HepG2 (cell line): ENCODE results near the gene INHBE. TPM values are rescaled to one million over a fixed set of nuclear protein-coding genes. Genes with fewer than 3 reads are reported as not detected.
A peak's percentile ranks its signal among the peaks of the same experiment; 100 is the strongest.

Source experiments
- ATAC-seq: fragments of 200-7000 bp; cut with Tn5 transposase; 3 replicates; pipeline ENCODE4 v1.9.1; 2020; ENCODE audit warnings: mild to moderate bottlenecking, moderate library complexity
- BruUV-seq: library from RNA; stranded (reverse); fragments of 400-500 nt; replicated peaks from 2 replicates; lab custom pipeline; 2021; lab: Mats Ljungman, UMichigan
- CTCF ChIA-PET: fragments of 300-600 bp; formaldehyde crosslinking; extraction: SDS; loops from one replicate; lab custom pipeline; 2021; ENCODE audit warnings: low total read pairs, inconsistent platforms, low intra/inter-chr PET ratio; lab: Yijun Ruan, JAX
- POLR2A ChIA-PET: fragments of 350-600 bp; sonication (Branson Sonifier 250); formaldehyde crosslinking; loops from one replicate; lab custom pipeline; 2020; ENCODE audit warnings: antibody characterized with exemption, inconsistent platforms; lab: Yijun Ruan, JAX
- DNase-seq: peaks from one replicate; pipeline ENCODE4 v3.0.0-alpha.2; 2015; ENCODE audit warnings: low spot score
- FAIRE-seq: peaks from 3 replicates; lab custom pipeline; 2011; peaks lifted over from hg19 to GRCh38; lab: Jason Lieb, UNC
- H2AFZ ChIP-seq: one replicate; pipeline ENCODE4 v1.6.1; 2011; ENCODE audit warnings: low read length, inconsistent platforms
- H3K27ac ChIP-seq: fragments of 300-600 bp; 3 replicates; pipeline ENCODE4 v1.8.0; 2011; ENCODE audit warnings: mixed run types, mild to moderate bottlenecking, mixed read lengths, low read length, inconsistent platforms; ENCODE audit not compliant: insufficient read depth; ENCODE audit errors: extremely low read length
- H3K27me3 ChIP-seq, 2 experiments: fragments of 200-600 bp in 1 of 2; 2 replicates in 1 of 2; 3 replicates in 1 of 2; pipeline versions ENCODE4 v1.6.0 to v1.8.0; 2011; ENCODE audit warnings: low read length in 2 of 2, mild to moderate bottlenecking in 2 of 2, moderate library complexity in 2 of 2, inconsistent platforms in 1 of 2; ENCODE audit not compliant: insufficient read depth in 2 of 2, control insufficient read depth in 1 of 2
- H3K36me3 ChIP-seq, 2 experiments: fragments of 200-600 bp in 1 of 2; replicated peaks in 1 of 2; 2 replicates in 1 of 2; 3 replicates in 1 of 2; pipeline versions ENCODE4 v1.5.1 to v1.8.0; 2011; ENCODE audit warnings: low read length in 2 of 2, inconsistent platforms in 1 of 2; ENCODE audit not compliant: insufficient read depth in 2 of 2, control insufficient read depth in 1 of 2
- H3K4me1 ChIP-seq: 2 replicates; pipeline ENCODE4 v1.5.1; 2012; ENCODE audit warnings: low read length, inconsistent platforms; ENCODE audit not compliant: insufficient read depth
- H3K4me2 ChIP-seq: 2 replicates; pipeline ENCODE4 v1.6.0; 2011; ENCODE audit warnings: low read depth, low read length, inconsistent platforms
- H3K4me3 ChIP-seq, 3 experiments: fragments of 200-600 bp in 1 of 3; sonication (generic), shearing (Covaris generic) in 1 of 3; replicated peaks in 1 of 3; 2 replicates each; pipeline ENCODE4 v1.5.1; 2011 to 2016; ENCODE audit warnings: low read length in 3 of 3, inconsistent platforms in 2 of 3, low read depth in 2 of 3, mild to moderate bottlenecking in 2 of 3, control low read depth in 1 of 3, mixed read lengths in 1 of 3; ENCODE audit not compliant: insufficient read depth in 1 of 3
- H3K79me2 ChIP-seq: one replicate; pipeline ENCODE4 v1.6.1; 2011; ENCODE audit warnings: low read length, inconsistent platforms; ENCODE audit not compliant: insufficient read depth
- H3K9ac ChIP-seq: 2 replicates; pipeline ENCODE4 v1.6.0; 2011; ENCODE audit warnings: mild to moderate bottlenecking, low read depth, low read length, inconsistent platforms; ENCODE audit not compliant: insufficient read depth
- H3K9me3 ChIP-seq: 2 replicates; pipeline ENCODE4 v1.5.1; 2012; ENCODE audit warnings: mild to moderate bottlenecking, low read length
- H4K20me1 ChIP-seq: 2 replicates; pipeline ENCODE4 v1.6.0; 2011; ENCODE audit warnings: inconsistent platforms, mild to moderate bottlenecking, low read length, moderate library complexity; ENCODE audit not compliant: insufficient read depth
- CSRNP2 ChIP-seq: sonication (generic); formaldehyde crosslinking; conservative IDR thresholded peaks from 2 replicates; pipeline ENCODE4 v1.8.0; 2022; ENCODE audit warnings: low read depth, missing genetic modification reagents
- KAT2B ChIP-seq: fragments of 150-350 bp; IDR thresholded peaks from 2 replicates; pipeline ENCODE4 v1.6.1; 2014; ENCODE audit warnings: low read depth, low read length, borderline replicate concordance
- LBX2 ChIP-seq: sonication (generic); formaldehyde crosslinking; IDR thresholded peaks from 2 replicates; pipeline ENCODE4 v1.5.0; 2020; ENCODE audit warnings: missing genetic modification reagents, mild to moderate bottlenecking, borderline replicate concordance
- MIER2 ChIP-seq: IDR thresholded peaks from 2 replicates; pipeline ENCODE4 v1.6.1; 2016; ENCODE audit warnings: missing biosample characterization, missing genetic modification reagents
- MYNN ChIP-seq: sonication (generic); formaldehyde crosslinking; IDR thresholded peaks from 2 replicates; pipeline ENCODE4 v1.4.0; 2020; ENCODE audit warnings: mild to moderate bottlenecking, low read depth, missing genetic modification reagents
- NFE2L1 ChIP-seq: sonication (generic); formaldehyde crosslinking; IDR thresholded peaks from 2 replicates; pipeline ENCODE4 v1.4.0; 2020; ENCODE audit warnings: missing genetic modification reagents, mild to moderate bottlenecking, borderline replicate concordance
- NFKB2 ChIP-seq: sonication (generic); formaldehyde crosslinking; IDR thresholded peaks from 2 replicates; pipeline ENCODE4 v1.4.0; 2020; ENCODE audit warnings: missing genetic modification reagents, borderline replicate concordance
- PBX3 ChIP-seq: sonication (generic); formaldehyde crosslinking; IDR thresholded peaks from 2 replicates; pipeline ENCODE4 v1.8.1; 2023; ENCODE audit warnings: missing genetic modification reagents, inconsistent platforms, borderline replicate concordance
- SIN3A ChIP-seq: IDR thresholded peaks from 2 replicates; pipeline ENCODE4 v1.6.1; 2011; ENCODE audit warnings: low read depth, mild to moderate bottlenecking, control low read depth, low read length, borderline replicate concordance
- ZBTB7B ChIP-seq: sonication (generic); formaldehyde crosslinking; IDR thresholded peaks from 2 replicates; pipeline ENCODE4 v1.4.0; 2020; ENCODE audit warnings: missing genetic modification reagents
- ZFP37 ChIP-seq: sonication (generic); formaldehyde crosslinking; IDR thresholded peaks from 2 replicates; pipeline ENCODE4 v1.4.0; 2020; ENCODE audit warnings: missing genetic modification reagents, borderline replicate concordance
- ZMAT3 ChIP-seq: sonication (generic); formaldehyde crosslinking; conservative IDR thresholded peaks from 2 replicates; pipeline ENCODE4 v1.7.0; 2021; ENCODE audit warnings: missing genetic modification reagents
- ZNF33A ChIP-seq: sonication (generic); formaldehyde crosslinking; IDR thresholded peaks from 2 replicates; pipeline ENCODE4 v1.5.1; 2020; ENCODE audit warnings: missing genetic modification reagents, mild to moderate bottlenecking, moderate library complexity, borderline replicate concordance
- ZNF343 ChIP-seq: sonication (generic); formaldehyde crosslinking; IDR thresholded peaks from 2 replicates; pipeline ENCODE4 v1.4.0; 2020; ENCODE audit warnings: mild to moderate bottlenecking, missing genetic modification reagents
- ZNF510 ChIP-seq: sonication (generic); formaldehyde crosslinking; IDR thresholded peaks from 2 replicates; pipeline ENCODE4 v1.4.0; 2020; ENCODE audit warnings: low read depth, mild to moderate bottlenecking, missing genetic modification reagents
- ZNF512B ChIP-seq: sonication (generic); formaldehyde crosslinking; IDR thresholded peaks from 2 replicates; pipeline ENCODE4 v1.5.1; 2020; ENCODE audit warnings: missing genetic modification reagents, mild to moderate bottlenecking, borderline replicate concordance
- WGBS: methylation state at CpG from one replicate; pipeline ENCODE4 v1.1.6; 2017; ENCODE audit warnings: low lambda C conversion rate; 5-methylcytosine and 5-hydroxymethylcytosine counted together
- in situ Hi-C: cut with HindIII; loops from 2 replicates; pipeline ENCODE4 v1.10.0; 2017; ENCODE audit warnings: low pct_unique_long_range_greater_than_20kb; ENCODE audit not compliant: extremely low pct_ligation_motif_present
- intact Hi-C: fragments of 100-400 bp; cut with micrococcal nuclease; formaldehyde crosslinking; loops from one replicate; pipeline ENCODE4 v1.10.0; 2022; ENCODE audit not compliant: unreplicated experiment
- polyA plus RNA-seq, 8 experiments: library from polyadenylated mRNA; depleted of rRNA in 3 of 8; stranded (reverse) in 7 of 8; unstranded in 1 of 8; fragments of >200 nt; fragmentation: Illumina TruSeq in 4 of 8; extraction: Trizol in 4 of 8; gene quantifications; 2 replicates each; pipeline versions ENCODE4 v1.2.1 to v1.2.3, GENCODE V29; 2011 to 2016; ENCODE audit warnings: low read depth in 4 of 8, missing spikeins in 1 of 8, mixed read lengths in 1 of 8; ENCODE audit not compliant: insufficient read depth in 1 of 8
- total RNA-seq, 5 experiments: library from RNA; depleted of rRNA; stranded (reverse); fragments of >200 nt; fragmentation: Illumina TruSeq; extraction: Trizol; gene quantifications; 2 replicates each; pipeline ENCODE4 v1.2.3, GENCODE V29; 2016; ENCODE audit warnings: low read depth in 1 of 5

Gene INHBE
- total and polyA plus RNA-seq, 2 of the 13 experiments (the other 11 are each of a cell fraction or from before 2014, with no cell fraction given), result 17.0 to 32.0 TPM

- H3K4me2 ChIP-seq, result peak overlapping the region; percentile 100
- DNase-seq, result peak; percentile 84
- peaks cover 0 to 9% of the 10 kb centered on the region in 2 experiments; a peak in 2 of 5 replicates for H3K27me3 ChIP-seq
- intact Hi-C loops, result loop anchor here (10.0 kb wide), 1 partner anchor 704 kb away; the partner anchor contains the start of gene PRIM1
- POLR2A ChIA-PET, result interaction anchor here (0.8 to 1.8 kb wide), 5 partner anchors 25 to 230 kb away, joined by 3 to 11 read pairs (median 5); partner anchors contain the start of genes DDIT3, INHBC and SHMT2
- no TSS peak for BruUV-seq
- in situ Hi-C loops, result loop anchor here (5.0 kb wide), 1 partner anchor 197 kb away; no protein-coding TSS in a partner anchor
- H3K36me3 ChIP-seq, result no peaks in the 10 kb centered on the region
- peak; percentile 22 for ATAC-seq
- WGBS, result 0% methylated on average over 16 of the region's 24 CpGs
- no peaks in the 10 kb centered on the region for H3K9me3 ChIP-seq
- H2AFZ ChIP-seq, result peak overlapping the region; percentile 87
- H3K9ac ChIP-seq, result peak overlapping the region; percentile 64
- CTCF ChIA-PET, result interaction anchor here (1.4 kb wide), 1 partner anchor 152 kb away, joined by 5 read pairs; no protein-coding TSS in a partner anchor
- peak; percentile 84 for FAIRE-seq
- H4K20me1 ChIP-seq, result no peaks in the 10 kb centered on the region
- H3K4me1 ChIP-seq, result peaks cover 77% of the 10 kb centered on the region
- peak overlapping the region; percentile 63 to 94 (median 76) for H3K4me3 ChIP-seq
- peaks cover 15% of the 10 kb centered on the region for H3K79me2 ChIP-seq
- peak overlapping the region; percentile 43 for H3K27ac ChIP-seq
- TF ChIP-seq ZMAT3 (no peak), NFE2L1 (no peak), MIER2 (no peak), ZBTB7B (peak; percentile 16; the same call in 1 of the 2 replicates), ZNF512B (CRISPR knock-in tag) (no peak), PBX3 (CRISPR knock-in tag) (no peak), MYNN (CRISPR knock-in tag) (no peak), LBX2 (CRISPR knock-in tag) (no peak), ZNF510 (CRISPR knock-in tag) (no peak), CSRNP2 (CRISPR knock-in tag) (no peak), ZNF343 (CRISPR knock-in tag) (peak; percentile 44; the same call in 1 of the 2 replicates), NFKB2 (CRISPR knock-in tag) (no peak), ZNF33A (CRISPR knock-in tag) (no peak), KAT2B (no peak), ZFP37 (CRISPR knock-in tag) (no peak), SIN3A (no peak)
Observed at GRCh38 chr12:57459055-57459749, 4.1 kb downstream of the INHBE start.
